Cardiac muscle cell (in vitro differentiated cells and primary cell): Measurements from ENCODE around the gene NRL. TPM values are rescaled to one million over a fixed set of nuclear protein-coding genes. Genes with fewer than 3 reads are reported as not detected.

ENCODE experiments used
- DNase-seq, 2 donors: peaks; one replicate each; pipeline versions ENCODE4 v3.0.0 to v3.0.0-alpha.2; 2010 to 2017; ENCODE audit warnings: low read depth in 1 of 2, low spot score in 1 of 2
- H3K27ac ChIP-seq: fragments of 200-600 bp; sonication (generic); 2 replicates; pipeline ENCODE4 v1.5.1; 2016
- H3K27me3 ChIP-seq: fragments of 200-600 bp; sonication (generic); 2 replicates; pipeline ENCODE4 v1.6.0; 2016; ENCODE audit warnings: control low read depth
- H3K36me3 ChIP-seq: fragments of 200-600 bp; sonication (generic); 2 replicates; pipeline ENCODE4 v1.5.1; 2016; ENCODE audit warnings: control low read depth
- H3K4me1 ChIP-seq: fragments of 200-600 bp; sonication (generic); 2 replicates; pipeline ENCODE4 v1.8.1; 2017; ENCODE audit warnings: low read depth, mild to moderate bottlenecking, mixed run types
- H3K4me3 ChIP-seq: fragments of 200-600 bp; sonication (generic); 2 replicates; pipeline ENCODE4 v1.5.1; 2016; ENCODE audit warnings: mild to moderate bottlenecking
- H3K9me3 ChIP-seq: fragments of 200-600 bp; sonication (generic); 2 replicates; pipeline ENCODE4 v1.5.1; 2017; ENCODE audit warnings: low read depth, mild to moderate bottlenecking, control low read depth
- polyA plus RNA-seq: library from polyadenylated mRNA; unstranded; fragments of >200 nt; fragmentation: Nextera tagmentation; extraction: Ambion mirVana; gene quantifications from 2 replicates; pipeline ENCODE4 v1.2.1, GENCODE V29; 2016
- total RNA-seq: library from RNA; depleted of rRNA; stranded (reverse); fragments of >200 nt; gene quantifications from 2 replicates; pipeline ENCODE4 v1.2.3, GENCODE V29; 2016
- TF ChIP-seq, protein P1 (sequence below): IDR thresholded peaks from 2 replicates; pipeline ENCODE4 v1.5.1; 2012; ENCODE audit warnings: low read depth, mild to moderate bottlenecking, low read length

Gene NRL
- total and polyA plus RNA-seq, 2 experiments from 2014 or later: 4.2 to 5.1 TPM

DNA sequence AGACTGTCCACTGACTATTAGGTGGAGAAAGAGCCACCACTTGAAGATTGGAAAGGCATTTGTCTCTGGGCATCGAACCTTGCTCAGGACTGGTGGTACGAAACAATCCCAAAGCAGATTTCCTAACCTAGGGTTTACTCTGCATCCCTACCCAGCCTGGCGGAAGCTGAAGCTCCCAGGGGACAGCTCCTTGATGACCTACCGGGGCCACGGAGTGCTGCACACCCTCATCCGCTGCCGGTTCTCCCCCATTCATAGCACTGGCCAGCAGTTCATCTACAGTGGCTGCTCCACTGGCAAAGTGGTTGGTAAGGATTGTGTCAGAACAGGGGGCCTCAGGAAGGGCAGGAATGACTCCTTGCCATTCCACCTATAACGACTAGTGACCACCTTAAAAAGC, 6.5 kb upstream of the NRL start:
- no peak overlapping the region for H3K4me3 ChIP-seq
- no peaks in the 10 kb centered on the region for H3K9me3 ChIP-seq
- TF ChIP-seq, protein P1, sequence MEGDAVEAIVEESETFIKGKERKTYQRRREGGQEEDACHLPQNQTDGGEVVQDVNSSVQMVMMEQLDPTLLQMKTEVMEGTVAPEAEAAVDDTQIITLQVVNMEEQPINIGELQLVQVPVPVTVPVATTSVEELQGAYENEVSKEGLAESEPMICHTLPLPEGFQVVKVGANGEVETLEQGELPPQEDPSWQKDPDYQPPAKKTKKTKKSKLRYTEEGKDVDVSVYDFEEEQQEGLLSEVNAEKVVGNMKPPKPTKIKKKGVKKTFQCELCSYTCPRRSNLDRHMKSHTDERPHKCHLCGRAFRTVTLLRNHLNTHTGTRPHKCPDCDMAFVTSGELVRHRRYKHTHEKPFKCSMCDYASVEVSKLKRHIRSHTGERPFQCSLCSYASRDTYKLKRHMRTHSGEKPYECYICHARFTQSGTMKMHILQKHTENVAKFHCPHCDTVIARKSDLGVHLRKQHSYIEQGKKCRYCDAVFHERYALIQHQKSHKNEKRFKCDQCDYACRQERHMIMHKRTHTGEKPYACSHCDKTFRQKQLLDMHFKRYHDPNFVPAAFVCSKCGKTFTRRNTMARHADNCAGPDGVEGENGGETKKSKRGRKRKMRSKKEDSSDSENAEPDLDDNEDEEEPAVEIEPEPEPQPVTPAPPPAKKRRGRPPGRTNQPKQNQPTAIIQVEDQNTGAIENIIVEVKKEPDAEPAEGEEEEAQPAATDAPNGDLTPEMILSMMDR: no peak
- H3K27ac ChIP-seq: no peak overlapping the region
- no peaks in the 10 kb centered on the region for H3K27me3 ChIP-seq
- DNase-seq: no peak
- peaks cover 53% of the 10 kb centered on the region for H3K36me3 ChIP-seq
- H3K4me1 ChIP-seq: peaks cover 6% of the 10 kb centered on the region

DNA sequence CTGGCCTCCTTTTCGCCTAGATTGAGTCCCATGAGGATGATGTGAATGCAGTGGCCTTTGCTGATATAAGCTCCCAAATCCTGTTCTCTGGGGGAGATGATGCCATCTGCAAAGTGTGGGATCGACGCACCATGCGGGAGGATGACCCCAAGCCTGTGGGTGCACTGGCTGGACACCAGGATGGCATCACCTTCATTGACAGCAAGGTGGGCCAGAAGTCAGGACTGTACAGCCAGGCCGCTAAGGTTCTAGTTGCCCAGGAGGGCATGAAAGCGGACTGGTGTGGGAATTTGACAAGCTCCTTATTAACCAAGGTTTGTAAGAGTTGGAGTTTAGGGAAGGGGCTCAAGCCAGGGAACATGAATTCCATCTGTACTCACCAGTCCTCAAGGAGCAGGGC, 4.9 kb upstream of the NRL start:
- H3K9me3 ChIP-seq: no peaks in the 10 kb centered on the region
- no peak overlapping the region for H3K27ac ChIP-seq
- TF ChIP-seq, protein P1: no peak
- no peaks in the 10 kb centered on the region for H3K27me3 ChIP-seq
- DNase-seq: no peak
- peaks cover 11% of the 10 kb centered on the region for H3K4me1 ChIP-seq
- no peak overlapping the region for H3K4me3 ChIP-seq
- peaks cover 53% of the 10 kb centered on the region for H3K36me3 ChIP-seq

DNA sequence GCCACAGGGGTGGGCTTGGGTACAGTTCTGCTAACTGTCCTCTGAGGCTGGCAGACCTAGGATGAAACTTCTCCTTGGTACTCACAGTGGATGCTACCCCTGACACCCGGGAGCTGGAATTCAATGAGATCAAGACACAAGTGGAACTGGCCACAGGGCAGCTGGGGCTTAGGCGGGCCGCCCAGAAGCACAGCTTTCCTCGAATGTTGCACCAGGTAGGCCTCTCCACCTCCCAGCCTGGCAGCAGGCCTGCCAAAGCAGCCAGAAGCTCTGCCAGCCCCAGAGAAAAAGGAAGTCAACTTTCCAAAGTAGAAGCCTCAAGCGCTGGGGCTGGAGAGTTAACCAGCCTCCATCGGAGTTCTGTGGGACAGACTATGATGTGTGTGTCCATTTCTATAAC, 2.4 kb upstream of the NRL start:
- TF ChIP-seq, protein P1: no peak
- no peaks in the 10 kb centered on the region for H3K27me3 ChIP-seq
- no peak overlapping the region for H3K4me3 ChIP-seq
- no peak overlapping the region for H3K27ac ChIP-seq
- no peaks in the 10 kb centered on the region for H3K9me3 ChIP-seq
- peaks cover 41% of the 10 kb centered on the region for H3K36me3 ChIP-seq
- peaks cover 11% of the 10 kb centered on the region for H3K4me1 ChIP-seq
- DNase-seq: no peak

DNA sequence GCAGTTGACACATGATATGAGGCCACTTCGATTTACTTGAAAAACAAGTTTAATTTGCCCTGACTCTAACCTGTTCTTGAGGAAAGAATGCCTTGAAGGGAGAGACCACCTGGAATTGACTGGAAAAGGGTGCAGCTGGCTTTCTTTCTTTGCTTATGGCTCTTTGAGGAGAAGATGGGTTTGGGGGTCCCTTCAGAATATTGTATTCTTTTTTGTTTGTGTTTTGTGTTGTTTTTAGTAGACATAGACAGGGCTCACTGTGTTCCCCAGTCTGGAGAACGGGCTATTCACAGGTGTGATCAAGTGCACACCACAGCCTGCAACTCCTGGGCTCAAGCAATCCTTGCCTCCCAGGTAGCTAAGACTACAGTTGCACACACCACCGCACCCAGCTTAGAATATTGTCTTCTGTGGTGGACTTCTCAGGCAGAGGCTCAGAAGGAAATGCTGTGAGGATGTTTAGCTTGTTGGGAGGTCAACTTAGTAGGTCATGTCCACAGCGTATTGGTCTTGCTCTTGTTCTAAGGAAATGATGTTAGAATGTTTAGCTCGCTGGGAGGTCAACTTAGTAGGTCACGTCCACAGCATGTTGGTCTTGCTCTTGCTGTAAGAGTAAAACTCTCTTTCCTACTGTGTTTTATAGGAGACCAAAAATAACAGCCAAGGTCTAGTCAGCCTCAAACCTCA, 1.5 kb upstream of the NRL start:
- H3K27me3 ChIP-seq: no peaks in the 10 kb centered on the region
- no peaks in the 10 kb centered on the region for H3K9me3 ChIP-seq
- H3K4me3 ChIP-seq: peak overlapping the region; percentile 44
- TF ChIP-seq, protein P1: no peak
- no peak for DNase-seq
- H3K27ac ChIP-seq: no peak overlapping the region
- H3K4me1 ChIP-seq: peaks cover 11% of the 10 kb centered on the region
- peaks cover 36% of the 10 kb centered on the region for H3K36me3 ChIP-seq

DNA sequence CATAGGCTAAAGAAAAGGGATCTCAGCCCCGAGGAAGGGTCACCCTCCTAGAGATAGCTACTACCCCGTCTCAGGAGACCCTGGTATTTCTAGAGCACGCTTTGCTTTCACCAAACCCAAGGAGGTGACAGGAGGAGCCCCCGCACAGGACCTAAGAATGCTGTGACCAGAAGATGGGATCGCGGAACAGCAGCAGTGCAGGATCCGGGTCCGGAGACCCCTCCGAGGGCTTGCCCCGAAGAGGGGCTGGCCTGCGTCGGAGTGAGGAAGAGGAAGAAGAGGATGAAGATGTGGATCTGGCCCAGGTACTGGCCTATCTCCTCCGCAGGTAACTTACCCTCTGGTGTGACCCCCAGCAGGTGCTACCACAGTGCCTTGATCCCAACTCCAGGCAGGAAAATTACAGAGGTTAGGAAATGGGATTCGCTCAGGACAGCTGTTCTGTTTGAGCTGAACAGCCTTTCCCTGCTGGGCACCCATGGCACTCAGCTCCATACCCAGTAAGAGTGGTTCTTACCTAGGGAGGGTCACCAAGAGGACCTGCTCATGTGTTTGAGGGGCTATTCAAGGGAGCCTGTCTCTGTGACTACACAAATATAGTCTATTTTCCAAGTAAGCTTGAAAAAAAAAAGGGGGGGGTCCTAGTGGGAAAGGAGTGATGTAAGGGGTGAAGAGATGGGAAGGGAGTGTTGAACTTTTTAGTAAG, 826 bp upstream of the NRL start:
- Histone ChIP-seq H3K4me1 (peaks cover 11% of the 10 kb centered on the region), H3K9me3 (no peaks in the 10 kb centered on the region), H3K36me3 (peaks cover 30% of the 10 kb centered on the region), H3K27me3 (no peaks in the 10 kb centered on the region), H3K4me3 (peak overlapping the region; percentile 44), H3K27ac (peak overlapping the region; percentile 92)
- DNase-seq: no peak
- TF ChIP-seq, protein P1: no peak
